Occipital lobe (tissue), 1 donor: Measurements from ENCODE around the gene TMA7. TPM values are rescaled to one million over a fixed set of nuclear protein-coding genes. Genes with fewer than 3 reads are reported as not detected.

Experiments used
- total RNA-seq: library from RNA; depleted of rRNA; stranded (reverse); fragments of >200 nt; gene quantifications from one replicate; pipeline ENCODE4 v1.2.3, GENCODE V29; 2014

The TMA7 gene
- total RNA-seq, 1 donor from 2014 or later: 61.3 TPM

Other genes with a start within 250 kb of the TMA7 start
- gene CAMP, start 216.8 kb upstream of the TMA7 start, total RNA-seq: not detected
- gene ZNF589, start 199.2 kb upstream of the TMA7 start, total RNA-seq: 26.8 TPM
- gene NME6, start 138.9 kb upstream of the TMA7 start, total RNA-seq: 26.0 TPM
- gene SPINK8, start 106.6 kb upstream of the TMA7 start, total RNA-seq: not detected
- gene FBXW12, start 68.0 kb upstream of the TMA7 start, total RNA-seq: 2.5 TPM
- gene PLXNB1, start 10.2 kb upstream of the TMA7 start, total RNA-seq: 26.8 TPM
- gene CCDC51, start 138 bp upstream of the TMA7 start, total RNA-seq: 7.5 TPM
- gene ATRIP, start 6.5 kb downstream of the TMA7 start, total RNA-seq: 5.9 TPM
- gene SHISA5, start 63.9 kb downstream of the TMA7 start, total RNA-seq: 72.5 TPM
- gene PFKFB4, start 116.5 kb downstream of the TMA7 start, total RNA-seq: 19.2 TPM
- not detected for gene UCN2, start 123.5 kb downstream of the TMA7 start, total RNA-seq
- 1.9 TPM for gene COL7A1, start 155.1 kb downstream of the TMA7 start, total RNA-seq
- 124 TPM for gene UQCRC1, start 169.4 kb downstream of the TMA7 start, total RNA-seq
- not detected for gene TMEM89, start 181.5 kb downstream of the TMA7 start, total RNA-seq
- gene SLC26A6, start 195.2 kb downstream of the TMA7 start, total RNA-seq: 4.5 TPM
- 34.5 TPM for gene CELSR3, start 222.6 kb downstream of the TMA7 start, total RNA-seq
- 8.4 TPM for gene NCKIPSD, start 245.7 kb downstream of the TMA7 start, total RNA-seq